Stimulated activated CD4-positive, alpha-beta T cell treated with anti-CD3 and anti-CD28 coated beads, TNF-alpha, amount 100 ng/mL, for 24 hours (primary cell): ENCODE data around the gene CD244.
"Not testable (repeated sequence)": the region's sequence is repeated elsewhere in the genome, so short reads cannot be mapped to it uniquely, and the experiment has no call there.

Experiments used
- DNase-seq, 3 experiments: peaks; one replicate each; pipeline ENCODE4 v3.0.0-alpha.2; 2020; ENCODE audit warnings: low read depth in 3 of 3

Gene CD244

DNA sequence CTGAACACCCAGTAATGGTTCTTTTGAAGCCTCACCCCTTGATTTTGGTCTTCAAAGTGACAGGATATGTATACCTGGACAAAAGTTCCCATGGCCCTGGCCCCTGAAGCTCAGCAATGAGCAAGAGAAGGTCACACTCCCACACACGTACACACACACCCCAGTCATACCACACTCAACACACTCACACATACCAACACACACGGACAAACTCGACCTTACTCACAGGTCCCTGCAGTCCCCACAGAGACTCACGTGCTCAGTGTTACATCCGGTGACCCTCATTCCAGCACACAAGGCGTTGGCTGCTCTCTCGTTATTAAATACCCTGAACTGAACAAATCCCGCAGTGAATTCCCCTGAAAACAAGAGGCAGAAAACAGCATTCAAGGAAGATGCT, 16.4 kb upstream of the CD244 start:
- DNase-seq: no peak

DNA sequence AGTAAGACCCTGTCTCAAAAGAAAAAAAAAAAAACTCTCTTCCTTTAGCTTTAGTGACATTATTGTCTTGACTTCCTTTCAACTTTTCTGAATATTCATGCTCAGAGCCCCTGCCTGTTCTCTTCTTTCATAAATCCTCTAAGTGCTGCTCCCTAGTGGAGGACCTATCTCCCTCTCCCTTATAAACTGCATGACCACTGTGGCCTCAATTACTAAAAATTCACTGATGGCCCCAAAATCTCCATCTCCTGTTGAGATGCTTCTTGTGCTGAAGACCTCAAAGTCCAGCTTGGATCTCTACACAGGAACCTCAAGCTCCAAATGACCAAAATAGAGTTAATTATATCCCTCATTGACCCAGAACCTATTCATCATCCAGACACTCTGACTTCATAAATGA, 14.5 kb upstream of the CD244 start:
- no peak for DNase-seq

DNA sequence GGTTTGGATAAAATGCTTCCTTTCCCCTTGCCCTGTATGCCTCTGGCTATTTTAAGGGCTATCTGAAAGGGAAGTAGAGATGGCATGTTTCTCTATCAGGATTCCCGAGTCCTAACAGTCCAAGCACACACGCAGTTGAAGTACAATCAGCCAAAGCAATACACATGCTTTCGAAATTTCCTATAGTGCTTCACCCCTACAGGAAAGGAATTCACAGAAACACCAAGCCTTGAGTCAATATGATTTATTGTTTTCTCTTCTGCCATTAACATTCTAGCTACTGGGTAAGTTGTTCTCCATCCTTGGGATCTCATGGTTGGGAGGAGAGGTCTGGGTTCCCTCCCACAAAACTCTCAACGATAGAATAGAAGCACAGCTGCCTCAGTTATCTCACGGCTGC, 13.6 kb upstream of the CD244 start:
- DNase-seq: no peak

DNA sequence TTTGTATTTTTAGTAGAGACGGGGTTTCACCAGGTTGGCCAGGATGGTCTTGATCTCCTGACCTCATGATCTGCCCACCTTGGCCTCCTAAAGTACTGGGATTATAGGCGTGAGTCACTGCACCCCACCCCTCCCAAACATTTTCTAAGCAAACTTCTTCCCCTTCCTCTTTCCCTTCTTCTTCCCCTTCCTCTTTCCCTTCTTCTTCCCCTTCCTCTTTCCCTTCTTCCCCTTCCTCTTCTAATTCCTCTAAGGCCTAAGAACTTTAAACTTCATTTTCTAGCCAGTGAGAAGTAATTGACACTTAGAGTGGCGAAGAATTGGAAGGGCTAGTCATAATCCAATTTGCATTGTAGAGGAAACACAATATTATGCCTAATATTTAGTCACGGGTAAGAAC, 12.9 kb upstream of the CD244 start:
- not testable (repeated sequence) for DNase-seq

DNA sequence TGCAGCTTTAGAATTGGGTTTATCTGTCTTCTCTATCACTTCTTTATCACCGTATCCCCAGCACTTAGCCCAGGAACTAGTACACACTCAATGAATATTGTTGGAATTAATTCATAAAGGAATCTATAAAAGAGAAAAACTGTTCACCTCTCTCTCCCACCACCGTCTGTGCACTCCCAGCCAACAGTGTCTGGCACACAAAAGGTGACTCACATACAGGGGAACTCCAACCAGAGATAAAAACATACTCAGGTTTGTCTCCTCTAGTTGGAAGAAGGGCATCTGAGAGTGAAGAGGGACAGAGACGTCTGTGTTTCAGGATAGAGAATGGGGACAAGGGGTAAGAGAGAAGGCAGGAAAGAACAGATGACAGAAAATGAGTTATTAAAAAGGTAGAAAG, 12.2 kb upstream of the CD244 start:
- no peak for DNase-seq

DNA sequence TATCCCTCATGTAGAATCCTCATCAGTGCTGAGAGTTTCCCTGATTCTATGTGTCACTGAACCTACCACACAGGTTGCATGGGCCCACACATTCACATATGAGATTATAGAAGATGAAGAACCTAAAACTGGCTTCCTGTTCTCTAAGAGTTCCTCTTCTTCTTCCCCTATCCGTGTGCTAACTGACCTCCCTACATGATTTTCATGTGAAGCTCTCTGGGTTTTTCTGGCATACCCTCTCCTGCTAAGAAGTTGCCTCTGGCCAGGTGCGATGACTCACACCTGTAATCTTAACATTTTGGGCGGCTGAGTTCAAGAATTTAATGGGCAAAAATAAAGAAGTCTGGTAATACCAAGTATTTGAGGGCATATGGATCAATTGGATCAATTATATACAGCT, 5.5 kb upstream of the CD244 start:
- DNase-seq: no peak

DNA sequence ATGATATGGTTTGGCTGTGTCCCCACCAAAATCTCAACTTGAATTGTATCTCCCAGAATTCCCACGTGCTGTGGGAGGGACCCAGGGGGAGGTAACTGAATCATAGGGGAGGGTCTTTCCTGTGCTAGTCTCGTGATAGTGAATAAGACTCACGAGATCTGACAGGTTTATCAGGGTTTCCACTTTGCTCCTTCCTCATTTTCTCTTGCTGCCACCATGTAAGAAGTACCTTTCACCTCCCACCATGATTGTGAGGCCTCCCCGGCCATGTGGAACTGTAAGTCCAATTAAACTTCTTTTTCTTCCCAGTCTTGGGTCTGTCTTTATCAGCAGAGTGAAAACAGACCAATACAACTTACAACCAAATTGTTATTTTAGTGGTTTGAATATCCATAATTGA, 5.0 kb upstream of the CD244 start:
- DNase-seq: not testable (repeated sequence)

DNA sequence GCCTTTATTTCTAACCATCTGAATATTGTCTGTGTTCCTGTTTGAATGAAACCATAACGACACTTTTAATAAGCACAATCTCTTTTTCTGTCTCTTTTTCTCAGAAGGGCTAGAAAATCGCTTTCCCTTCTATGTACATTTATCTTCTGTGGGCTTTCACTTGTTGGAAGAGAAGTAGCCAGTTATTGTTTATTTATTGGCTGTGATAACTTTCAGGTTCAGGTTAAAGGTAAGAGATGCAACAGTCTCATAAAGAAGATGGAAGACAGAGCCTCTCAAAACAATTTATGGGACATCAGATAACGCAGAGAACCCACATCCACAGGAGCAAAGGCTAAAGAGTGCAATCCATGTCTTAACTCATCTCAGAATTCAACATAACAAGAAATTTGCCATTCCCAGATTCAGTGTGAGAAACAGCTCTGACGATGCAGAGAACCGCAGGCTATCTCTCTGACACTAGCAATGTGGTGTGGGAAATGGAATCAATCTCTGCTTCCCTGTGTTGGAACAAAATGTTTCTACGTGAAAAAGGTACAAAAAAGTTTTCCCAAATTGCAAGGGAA, 4.1 kb upstream of the CD244 start:
- DNase-seq: no peak

DNA sequence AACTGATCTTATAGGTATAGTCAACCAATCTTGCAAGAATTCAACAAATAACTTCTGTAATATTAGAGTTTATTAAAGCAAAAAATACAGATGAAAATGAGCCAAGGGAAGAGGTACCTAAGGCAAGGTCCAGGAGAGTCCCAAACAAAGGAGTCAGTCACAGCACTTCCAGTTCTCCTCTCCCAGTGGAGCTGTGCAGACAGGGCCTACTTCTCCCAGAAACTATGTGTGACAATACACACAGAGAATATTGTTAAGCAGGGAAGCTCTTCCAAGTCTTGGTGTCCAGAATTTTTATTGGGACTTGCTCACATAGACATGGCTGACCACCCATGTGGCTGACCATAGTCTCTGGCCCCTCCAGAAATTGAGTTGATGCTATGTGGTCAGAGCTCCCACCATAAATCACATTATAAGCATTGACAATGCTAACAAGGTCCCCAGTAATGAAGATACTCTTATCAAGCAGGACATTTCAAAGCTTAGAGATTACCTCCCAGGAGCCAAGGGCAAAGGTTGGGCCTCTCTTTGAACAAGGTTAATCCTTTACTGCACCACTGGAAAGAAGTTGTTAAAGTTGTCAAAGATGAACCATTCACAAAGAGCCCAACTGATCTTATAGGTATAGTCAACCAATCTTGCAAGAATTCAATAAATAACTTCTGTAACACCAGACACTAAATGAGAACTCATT, 3.5 kb upstream of the CD244 start:
- DNase-seq: no peak

DNA sequence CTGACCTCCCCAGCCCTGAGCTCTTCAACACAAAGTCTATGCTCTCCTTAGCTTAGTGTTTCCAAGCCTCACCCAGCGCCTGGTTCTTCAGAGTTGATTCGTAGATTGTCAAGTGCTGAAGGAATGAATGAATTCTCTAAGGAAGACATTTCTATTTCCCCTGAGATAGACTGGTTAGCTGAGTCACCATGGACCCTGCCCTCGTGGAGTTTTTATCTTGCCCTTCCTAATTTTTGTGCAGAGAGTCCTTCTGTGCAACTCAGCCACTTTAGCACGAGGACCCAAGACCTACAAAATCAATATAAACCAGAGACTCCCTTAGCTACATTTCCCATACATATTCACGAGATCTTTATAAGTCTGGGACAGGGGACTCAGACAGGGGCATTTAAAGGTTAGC, 2.6 kb upstream of the CD244 start:
- no peak for DNase-seq

DNA sequence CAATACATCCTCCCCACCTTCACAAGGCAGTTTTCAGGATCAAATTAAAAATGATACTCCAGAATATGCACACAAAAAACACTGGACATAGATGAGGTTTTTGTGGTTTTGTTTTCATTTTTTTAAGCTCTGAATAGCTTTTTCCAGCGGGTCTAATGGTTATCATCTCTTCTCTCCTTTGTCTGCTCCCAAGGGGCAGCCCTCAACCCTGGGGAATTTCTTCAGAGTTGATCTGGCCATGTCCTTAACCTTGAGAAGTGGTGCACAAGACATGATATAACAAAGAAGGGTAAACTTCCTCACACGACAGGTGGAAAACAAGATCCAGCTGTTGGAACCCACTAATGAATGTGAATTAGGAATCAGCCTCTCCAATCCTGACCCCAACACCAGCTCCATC, 1.5 kb upstream of the CD244 start:
- DNase-seq: no peak

DNA sequence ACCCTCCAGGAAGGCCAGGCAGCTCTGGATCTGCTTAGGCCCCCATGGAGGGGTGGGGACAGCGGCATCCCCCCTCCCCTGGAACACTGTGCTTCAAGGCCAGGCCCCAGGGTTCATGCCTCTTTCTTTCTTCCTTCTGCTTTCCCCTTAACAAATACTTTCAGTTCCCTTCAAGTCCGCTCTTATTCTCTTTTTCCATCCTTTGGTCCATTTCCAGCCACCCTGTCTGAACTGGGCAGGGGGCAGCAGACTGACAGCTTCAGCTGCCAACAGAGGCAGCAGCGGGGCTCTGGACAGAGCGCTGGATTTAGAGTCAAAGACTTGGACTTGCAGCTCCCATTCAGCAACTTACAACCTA, 1.1 kb upstream of the CD244 start:
- no peak for DNase-seq

DNA sequence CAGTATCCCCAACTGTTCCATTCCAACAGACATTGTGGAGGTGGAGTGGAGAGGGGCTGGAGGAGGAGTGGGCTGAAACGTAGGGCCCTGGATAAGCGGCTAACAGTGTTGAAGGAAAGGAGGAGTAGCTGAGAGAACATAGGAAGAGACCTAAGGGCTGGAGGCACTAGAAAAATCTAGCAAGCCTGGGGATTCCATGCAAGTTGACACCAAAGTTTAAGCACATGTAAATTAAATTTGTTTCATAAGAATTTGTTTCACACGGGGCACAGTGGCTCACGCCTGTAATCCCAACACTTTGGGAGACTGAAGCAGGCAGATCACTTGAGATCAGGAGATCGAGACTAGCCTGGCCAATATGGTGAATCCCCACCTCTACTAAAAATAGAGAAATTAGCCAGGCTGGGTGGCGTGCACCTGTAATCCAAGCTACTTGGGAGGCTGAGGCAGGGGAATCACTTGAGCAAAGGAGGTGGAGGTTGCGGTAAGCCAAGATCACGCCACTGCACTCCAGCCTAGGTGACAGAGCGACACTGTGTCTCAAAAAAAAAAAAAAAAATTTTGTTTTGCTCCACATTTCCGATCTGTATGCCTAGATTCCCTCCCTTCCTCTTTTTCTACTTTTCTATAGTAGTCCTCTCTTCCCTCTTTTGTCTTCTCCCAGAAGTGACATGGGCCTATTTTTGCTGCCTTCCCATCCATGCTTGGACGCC, 530 bp upstream of the CD244 start:
- no peak for DNase-seq

DNA sequence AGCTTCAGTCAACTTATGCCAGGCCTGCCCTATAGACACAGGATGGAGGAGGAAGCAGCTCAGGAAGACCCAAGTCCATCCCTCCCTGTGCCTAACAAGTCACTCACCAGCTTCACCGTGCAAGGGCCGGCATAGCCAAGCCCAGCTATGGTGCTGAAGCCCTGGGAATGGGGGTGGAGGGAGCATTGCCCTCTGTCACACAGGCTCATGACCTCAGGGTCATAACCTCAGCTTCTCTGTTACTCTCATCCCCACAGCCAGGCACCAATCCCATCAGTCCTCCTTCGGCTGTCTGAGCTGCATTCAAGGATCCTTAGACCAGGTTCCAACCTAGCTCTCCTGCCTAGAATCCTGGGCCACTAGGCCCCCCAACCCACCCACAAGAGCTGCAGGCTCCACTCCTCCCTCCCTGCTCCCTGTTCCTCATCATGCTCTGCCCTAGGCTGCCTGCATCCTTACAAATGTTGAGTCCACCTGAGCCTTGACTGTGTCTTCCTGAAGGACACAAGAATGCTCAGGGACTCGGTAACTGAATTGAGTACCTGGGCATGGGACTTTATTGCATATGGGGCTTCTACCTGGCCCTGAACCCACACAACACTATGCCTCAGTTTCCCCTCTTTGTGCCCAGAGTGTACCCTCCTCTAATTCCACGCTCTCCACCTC, 1.7 kb downstream of the CD244 start:
- DNase-seq: no peak

DNA sequence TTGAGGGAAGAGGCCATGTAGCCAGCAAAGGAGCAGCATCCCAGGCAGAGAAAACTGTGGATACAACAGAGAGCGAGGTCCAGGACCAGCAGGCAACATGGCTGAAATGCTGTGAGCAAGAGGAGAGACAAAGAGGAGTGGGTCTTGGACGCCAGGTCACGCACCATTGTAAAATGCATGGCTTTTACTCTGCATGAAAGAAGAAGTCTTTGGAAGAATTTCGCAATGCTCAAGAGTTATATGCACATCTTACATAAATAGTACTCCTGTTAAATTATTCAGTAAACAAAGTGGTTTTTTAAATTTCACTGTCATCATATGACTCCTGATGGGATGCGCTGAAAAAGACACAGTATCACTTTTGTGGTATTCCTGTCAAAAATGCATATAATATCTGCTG, 3.5 kb downstream of the CD244 start:
- no peak for DNase-seq

DNA sequence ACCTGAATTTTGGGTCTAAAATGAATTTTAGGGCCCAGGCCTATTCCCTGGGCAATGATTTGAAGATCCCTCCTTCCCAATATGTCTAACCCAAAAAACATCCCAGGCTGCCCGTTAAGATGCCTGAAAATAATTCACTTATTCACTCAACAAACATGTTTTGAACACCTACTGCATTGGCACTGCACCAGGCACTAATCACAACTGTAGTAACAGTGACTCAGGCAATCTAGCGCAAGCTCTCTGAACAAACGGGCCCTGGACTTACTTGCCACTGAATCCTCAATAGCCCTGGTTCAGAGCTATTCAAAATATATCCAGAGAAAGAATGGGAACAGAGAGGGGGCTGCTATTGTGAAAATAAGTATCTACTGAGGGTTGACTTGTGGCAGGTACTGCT, 4.2 kb downstream of the CD244 start:
- no peak for DNase-seq

DNA sequence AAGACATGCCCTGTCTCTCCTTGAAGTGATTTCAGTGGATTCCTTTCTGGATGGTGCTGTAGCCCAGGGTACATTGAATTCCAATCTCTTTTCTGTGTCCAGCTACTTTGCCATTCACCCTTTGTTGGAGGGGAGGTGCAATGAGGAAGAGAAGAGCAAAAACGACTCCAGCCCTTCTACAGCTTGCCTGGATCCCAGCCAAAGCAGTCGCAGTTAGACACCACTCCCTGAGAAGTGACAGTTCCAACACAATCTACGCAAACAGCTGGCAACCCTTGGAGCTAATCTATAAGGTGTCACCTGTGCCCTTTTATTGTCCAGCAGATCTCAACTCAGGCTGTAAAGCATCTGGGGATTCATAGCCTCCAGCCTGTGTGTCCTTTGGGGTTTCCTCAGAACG, 4.6 kb downstream of the CD244 start:
- no peak for DNase-seq

DNA sequence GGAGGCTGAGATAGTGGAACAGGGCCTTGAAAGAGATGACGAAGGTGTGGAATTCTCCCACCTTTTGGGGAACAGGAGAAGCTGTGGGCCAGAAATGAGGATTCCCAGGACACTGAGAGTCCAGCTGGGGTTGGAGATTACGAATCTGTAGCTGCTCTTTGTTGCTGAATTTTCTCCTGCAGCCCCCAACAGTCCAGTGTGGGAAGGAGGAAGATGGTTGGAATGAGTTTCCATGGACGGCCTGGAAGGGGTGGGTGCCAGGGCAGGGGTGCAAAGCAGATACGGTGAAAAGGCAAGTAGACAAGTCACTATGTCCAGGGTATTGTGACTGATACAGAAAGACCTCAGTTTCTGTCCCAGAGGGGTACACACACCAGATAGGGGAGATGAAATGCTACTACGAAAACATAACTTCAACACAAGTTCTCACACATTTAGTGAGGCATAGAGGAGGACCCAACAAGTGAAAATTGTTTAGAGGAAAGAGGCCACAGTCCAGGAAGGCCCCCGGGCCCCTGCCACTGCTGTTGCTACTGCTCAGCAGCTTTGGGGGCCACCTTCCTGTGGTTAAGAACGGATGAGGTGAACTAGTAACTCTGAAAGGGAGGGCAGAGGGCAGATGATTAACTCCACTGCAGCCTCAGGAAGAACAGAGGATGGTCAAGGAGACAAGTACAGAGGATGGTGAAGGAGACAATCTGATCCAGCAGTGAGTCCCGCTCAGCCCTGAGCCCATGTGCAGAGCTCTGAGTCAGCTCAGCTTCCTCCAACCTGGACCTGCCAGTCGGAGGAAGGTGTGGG, 7.3 kb downstream of the CD244 start:
- DNase-seq: no peak

DNA sequence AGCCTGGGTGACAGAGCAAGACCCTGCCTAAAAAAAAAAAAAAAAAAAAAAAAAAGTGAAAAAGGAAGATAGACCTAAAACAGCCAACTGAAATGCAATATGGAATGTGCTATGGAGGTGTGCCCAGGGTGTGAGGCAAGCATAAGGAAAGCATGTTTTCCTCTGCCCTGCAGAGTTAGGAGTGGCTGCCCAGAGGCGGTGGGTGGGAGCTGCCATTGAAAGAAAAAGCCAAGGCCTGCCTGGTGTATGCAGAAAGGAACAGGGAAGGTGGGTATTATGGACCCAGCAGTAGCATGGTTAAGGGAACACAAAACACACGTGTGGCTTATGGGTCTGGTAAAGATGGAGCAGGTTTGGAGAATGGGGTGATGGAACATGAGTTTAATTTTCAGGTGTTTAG, 8.9 kb downstream of the CD244 start:
- no peak for DNase-seq

DNA sequence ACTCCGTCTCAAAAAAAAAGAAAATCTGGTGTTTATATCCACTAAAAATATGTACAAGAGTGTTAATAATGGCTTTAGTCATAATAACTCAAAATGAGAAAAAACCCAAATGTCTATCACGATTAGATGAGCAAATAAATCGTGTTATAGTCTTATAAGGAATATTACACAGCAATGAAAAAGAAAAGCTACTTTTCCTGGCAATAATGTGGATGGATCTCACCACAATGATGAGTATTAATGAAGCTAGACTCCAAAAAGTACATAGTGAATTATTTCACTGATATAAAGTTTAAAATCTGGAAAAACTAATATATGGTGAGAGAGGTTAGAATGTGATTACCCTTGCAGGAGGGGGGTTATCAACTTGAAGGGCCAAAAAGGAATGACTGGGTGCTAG, 9.7 kb downstream of the CD244 start:
- DNase-seq: no peak

DNA sequence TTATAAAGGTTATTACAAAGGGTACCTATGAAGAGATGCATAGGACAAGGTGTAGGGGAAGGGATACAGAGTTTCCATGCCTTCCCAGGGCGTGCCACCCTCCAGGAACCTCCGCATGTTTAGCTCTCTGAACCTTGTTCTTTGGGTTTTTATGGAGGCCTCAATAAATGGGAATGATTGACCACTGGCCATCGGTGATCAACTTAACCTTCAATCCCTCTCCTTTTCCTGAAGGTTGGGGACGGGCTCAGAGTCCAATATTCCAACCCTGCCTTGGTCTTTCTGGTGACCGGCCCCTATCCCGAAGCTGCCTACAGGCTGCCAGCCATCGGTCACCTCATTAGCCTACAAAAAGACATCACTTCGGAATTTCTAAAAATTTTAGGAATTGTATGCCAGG, 11.7 kb downstream of the CD244 start:
- DNase-seq: no peak

DNA sequence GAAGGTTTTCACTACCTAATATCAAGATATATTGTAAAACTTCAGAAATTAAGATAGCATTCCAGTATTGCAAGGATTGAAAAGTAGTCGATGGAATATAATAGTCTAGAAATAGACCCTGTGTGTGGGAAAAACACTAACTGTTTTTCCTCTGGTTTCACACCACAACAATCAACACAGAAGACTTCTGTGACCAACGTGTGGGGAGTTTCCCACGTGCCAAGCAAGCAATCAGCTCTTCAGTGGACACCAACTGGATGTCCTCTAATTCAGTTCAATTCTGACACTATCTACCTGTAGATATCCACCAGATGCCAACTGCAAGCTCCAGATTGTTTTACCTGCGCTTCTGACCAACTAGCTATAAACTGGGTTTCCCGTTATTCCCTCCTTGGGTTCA, 12.1 kb downstream of the CD244 start:
- no peak for DNase-seq
